WTC11 (cell line): ENCODE results near the gene LIPT1.

ENCODE experiments used
- ATF1 ChIP-seq: sonication (generic); formaldehyde crosslinking; IDR thresholded peaks from 2 replicates; pipeline ENCODE4 v1.8.1; 2023; ENCODE audit warnings: mild to moderate bottlenecking, moderate library complexity, missing genetic modification reagents
- TF ChIP-seq, protein P1 (sequence below): sonication (generic); formaldehyde crosslinking; IDR thresholded peaks from 2 replicates; pipeline ENCODE4 v1.8.1; 2022; ENCODE audit warnings: mild to moderate bottlenecking, moderate library complexity, missing genetic modification reagents

GRCh38 chr2:99169534-99169933 lies 14.8 kb downstream of the LIPT1 start:
- TF ChIP-seq, protein P1, sequence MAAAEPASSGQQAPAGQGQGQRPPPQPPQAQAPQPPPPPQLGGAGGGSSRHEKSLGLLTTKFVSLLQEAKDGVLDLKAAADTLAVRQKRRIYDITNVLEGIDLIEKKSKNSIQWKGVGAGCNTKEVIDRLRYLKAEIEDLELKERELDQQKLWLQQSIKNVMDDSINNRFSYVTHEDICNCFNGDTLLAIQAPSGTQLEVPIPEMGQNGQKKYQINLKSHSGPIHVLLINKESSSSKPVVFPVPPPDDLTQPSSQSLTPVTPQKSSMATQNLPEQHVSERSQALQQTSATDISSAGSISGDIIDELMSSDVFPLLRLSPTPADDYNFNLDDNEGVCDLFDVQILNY (CRISPR knock-in tag), result no peak
- TF ChIP-seq ATF1 (CRISPR knock-in tag), result no peak
